GM18858 (cell line): ENCODE measurements around the gene NCKAP5.
A peak's percentile ranks its signal among the peaks of the same experiment; 100 is the strongest.

Experiments used
- ATAC-seq: cut with Tn5 transposase; IDR thresholded peaks from one replicate; pipeline ENCODE4 v1.9.1; 2021; ENCODE audit not compliant: unreplicated experiment

Gene NCKAP5

GRCh38 chr2:133062931-133063665, 505.2 kb downstream of the NCKAP5 start:
- no peak for ATAC-seq

DNA sequence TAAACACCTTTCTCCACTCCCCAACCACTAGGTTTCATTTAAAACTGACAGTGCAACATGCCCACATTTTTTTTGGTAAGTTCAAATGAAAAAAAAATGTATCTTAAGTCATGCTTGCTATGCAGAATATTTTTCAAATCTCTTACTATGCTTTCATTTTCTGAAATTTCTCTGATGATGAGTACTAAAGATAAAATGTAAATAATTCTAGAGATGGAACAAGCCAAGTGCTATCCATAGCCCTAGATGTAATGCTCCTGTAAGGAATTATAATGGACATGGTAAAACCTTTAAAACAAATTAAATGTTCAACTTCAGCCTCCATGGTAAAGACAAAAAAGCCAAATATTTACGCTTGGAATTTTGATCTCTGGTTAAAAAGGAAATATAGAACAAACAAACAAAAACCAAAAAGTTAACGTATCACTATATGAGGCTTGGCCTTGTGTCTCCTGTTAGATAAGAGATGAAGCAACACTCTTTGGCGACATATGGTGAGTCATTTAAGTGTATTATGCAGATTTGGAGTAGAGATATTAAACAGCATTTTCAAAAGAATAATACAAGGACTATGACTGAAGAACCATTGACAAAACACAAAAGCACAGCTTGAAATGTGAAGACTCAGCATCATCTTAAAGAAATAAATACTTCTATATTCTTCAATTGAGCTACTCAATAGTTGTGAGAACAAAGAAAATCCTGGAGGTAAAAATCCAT, 506.2 kb downstream of the NCKAP5 start:
- ATAC-seq: no peak

- ATAC-seq: no peak
These were observed 514.0 kb downstream of the NCKAP5 start for GRCh38 chr2:133054297-133054696.

DNA sequence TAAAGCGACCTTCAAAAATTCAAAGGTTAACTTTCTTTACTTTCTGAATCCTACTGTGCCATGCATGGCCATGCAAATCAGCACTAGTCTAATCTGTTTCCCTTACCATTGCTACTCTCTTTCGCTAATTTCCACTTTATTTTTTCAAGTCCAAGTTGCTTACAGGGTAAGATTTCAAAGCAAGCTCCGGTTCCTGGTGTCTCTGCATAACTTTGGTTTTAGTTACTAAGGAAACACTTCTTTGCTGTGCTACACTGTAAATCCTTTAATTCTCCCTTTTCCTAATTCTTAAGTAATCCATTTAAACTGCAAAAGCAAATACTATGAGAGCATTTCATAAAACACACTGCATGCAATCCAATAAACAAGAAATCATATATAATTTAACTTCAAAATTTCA, 514.7 kb downstream of the NCKAP5 start:
- no peak for ATAC-seq

DNA sequence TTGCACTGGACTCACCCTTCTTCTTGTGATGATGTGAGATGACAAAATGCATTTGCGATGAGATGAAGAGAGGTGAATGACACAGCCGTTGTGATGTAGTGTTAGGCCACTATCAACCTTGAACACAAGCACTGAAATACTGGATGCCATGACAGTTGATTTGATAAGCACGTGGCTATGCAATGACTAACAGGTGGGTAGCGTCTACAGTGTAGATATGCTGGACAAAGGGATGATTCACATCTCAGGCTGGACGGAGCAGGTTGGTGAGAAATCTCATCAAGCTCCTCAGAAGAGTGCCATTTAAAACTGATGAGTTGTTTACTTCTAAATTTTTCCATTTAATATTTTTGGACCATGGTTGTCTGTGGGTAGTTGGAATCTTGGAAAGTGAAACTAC, 522.5 kb downstream of the NCKAP5 start:
- ATAC-seq: no peak

GRCh38 chr2:133044556-133044955, 523.7 kb downstream of the NCKAP5 start:
- ATAC-seq: no peak

- no peak for ATAC-seq
These were observed 528.1 kb downstream of the NCKAP5 start for GRCh38 chr2:133040170-133040569.

GRCh38 chr2:133039531-133039930, 528.7 kb downstream of the NCKAP5 start:
- ATAC-seq: no peak

DNA sequence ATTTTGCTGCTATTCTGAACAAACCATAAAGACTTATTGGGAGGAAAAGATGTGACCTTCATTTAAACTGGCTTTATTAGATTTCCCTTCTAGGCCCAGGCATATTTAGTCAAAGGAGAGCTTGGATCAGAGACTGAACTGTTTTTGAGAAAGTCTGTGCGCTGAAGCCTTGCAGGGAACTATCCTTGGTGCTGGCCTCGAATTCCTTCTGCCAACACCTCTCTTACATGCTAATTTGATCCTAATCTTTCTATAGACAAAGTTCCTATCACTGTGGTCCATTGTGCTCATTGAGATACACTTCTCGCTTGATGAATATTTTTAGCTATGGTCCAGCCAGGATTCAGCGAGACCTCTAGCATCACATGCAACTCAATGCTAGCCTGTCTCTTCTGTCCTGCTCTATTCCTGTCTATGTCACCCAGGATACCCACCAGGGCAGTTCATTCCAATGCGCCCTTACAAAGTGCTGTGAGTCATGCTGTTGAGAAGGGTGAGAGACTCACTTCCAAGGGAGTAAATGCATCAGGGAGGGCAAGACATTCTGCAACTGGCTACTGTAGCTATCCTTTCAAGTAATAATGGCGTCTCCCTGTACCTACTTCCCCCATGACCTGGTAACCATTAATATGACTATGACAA, 541.6 kb downstream of the NCKAP5 start:
- no peak for ATAC-seq

GRCh38 chr2:133025004-133025403, 543.3 kb downstream of the NCKAP5 start:
- no peak for ATAC-seq

DNA sequence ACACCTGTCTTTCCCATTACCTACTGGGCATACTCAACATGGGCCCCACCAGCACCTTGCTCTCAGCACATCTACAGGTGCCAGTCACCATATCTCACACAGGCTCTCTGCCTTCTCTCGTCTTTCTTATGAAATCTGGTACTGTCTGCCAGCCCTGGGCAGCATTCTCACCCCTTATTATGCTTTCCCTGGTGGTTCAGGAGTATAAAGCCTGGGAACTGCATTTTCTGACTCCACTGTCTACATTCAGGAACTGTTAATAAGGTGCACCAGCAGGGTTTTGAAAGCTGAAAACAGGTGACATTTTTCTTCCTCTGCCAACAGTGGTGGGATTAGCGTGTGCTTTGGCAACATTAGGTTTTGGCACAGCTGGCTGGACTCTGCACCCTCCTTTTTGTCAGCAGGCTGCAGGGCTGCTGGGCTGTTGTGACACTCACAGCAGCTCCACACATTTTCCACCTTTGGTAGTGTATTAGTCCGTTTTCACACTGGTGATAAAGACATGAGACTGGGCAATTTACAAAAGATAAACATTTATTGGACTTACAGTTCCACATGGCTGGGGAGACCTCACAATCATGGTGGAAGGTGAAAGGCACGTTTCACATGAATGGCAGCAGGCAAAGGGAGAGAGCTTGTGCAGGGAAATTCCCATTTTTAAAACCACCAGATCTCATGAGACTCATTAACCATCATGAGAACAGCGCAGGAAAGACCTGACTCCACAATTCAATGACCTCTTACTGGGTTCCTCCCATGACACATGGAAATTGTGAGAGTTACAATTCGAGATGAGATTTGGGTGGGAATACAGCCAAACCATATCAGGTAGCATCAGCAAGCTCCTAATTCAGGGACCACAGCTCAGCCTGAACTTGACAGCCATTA, 555.2 kb downstream of the NCKAP5 start:
- ATAC-seq: no peak

GRCh38 chr2:133004623-133005022, 563.6 kb downstream of the NCKAP5 start:
- ATAC-seq: no peak

DNA sequence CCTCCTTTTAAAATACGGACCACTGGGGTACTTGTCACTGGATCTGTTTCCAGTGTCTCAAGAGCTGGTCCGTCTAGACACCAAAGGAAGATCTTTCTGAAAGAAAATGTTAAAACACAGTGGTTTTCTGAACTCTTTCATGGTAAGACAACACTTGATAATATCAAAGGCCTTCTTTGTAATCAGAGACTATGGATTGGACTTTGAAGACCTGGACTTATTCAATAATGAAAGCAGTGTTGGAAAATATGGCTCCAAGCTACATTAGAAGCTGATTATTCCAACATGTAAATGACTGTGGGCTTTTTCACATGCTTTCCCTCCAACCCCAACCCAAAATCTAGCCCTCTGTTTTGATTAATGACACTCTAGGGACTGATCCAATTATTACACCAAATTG, 568.8 kb downstream of the NCKAP5 start:
- ATAC-seq: no peak

DNA sequence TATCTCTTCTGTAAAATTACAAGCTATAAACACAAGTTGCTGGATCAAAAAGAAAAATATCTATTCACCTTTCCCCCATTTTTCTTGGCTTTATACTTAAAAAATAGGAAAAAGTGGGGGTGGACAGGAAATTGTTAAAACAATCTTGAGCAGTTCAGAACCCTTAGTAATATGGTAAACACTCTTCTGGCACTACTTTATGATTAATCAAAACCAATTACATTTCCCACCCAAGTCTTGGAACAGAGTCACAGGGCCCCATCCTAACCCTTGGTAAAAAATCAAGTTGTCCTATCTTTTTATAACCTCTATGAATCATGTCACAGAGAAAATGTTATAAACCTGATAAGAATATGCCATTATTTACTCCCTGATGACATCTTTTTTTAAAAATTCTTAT, 570.0 kb downstream of the NCKAP5 start:
- no peak for ATAC-seq

- ATAC-seq: no peak
These were observed 576.7 kb downstream of the NCKAP5 start for GRCh38 chr2:132991471-132992045.

DNA sequence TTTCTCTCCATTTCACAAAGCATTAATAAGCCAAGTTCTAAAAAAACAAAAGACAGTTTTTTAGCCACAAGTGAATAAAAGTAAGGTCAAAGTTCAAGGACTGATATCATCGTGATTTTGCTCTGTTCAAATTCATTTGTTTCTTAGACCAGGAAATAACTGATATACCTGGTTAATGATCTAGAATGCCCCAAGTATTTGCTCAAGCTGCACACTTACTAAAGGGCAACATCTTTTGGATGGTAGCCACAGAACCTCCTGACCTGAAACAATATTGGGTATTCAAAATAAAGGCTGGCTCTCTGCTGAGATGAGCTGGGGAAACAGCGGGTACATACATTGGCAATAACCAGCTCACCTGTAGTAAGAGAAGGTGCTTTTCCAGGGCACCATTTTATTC, 583.5 kb downstream of the NCKAP5 start:
- ATAC-seq: no peak

DNA sequence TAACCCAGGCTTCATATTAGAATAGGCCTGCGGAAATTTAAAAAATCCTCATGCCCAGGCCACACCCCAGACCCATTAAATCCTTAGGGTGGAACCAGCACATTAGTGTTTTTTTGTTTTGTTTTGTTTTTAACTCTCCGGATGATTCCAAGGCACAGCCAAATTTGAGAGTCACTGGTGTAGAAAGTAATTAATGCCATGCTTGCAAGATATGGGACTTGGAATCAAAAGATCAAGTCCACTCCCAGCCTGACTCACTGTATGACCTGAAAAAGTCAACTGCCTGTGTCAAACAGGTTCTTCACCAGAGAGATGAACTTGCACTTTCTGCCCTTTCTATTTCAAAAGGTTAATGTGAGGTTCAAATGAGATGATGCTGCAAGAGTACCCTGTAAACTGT, 588.0 kb downstream of the NCKAP5 start:
- ATAC-seq: no peak

DNA sequence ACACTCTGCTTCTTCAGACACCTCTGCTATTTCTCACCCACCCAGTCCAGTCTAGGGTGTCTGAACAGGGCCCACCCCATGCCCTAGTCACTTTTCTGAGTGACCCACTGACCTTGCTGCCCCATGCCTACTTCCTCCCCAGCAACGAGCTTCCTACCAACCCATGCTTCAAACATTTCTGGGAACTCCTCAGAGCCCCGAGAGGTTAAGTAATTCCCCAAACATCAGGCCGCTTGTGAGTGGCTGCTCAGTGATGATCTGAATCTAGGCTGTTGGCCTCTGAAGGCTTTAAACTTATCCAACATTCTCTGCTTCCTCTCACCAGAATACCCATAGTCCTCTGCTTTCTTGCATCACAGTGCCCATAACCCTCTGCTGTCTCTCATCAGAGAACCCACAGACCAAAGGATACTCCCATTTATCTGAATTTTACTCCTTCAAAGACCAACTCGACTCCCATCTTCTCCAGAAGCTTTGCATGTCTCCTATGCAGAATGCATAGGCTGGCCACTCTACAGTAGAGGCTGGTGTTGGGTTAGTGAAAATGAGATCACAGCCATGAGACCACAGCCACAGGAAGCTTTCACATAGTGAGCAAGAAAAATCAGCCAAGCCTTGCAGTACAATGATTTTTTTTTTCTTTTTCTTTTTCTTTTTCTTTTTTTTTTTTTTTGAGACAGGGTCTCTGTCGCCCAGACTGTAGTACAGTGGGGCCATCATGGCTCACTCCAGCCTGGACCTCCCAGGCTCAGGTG, 588.7 kb downstream of the NCKAP5 start:
- peak; percentile 62 for ATAC-seq

- no peak for ATAC-seq
These were observed 589.4 kb downstream of the NCKAP5 start for GRCh38 chr2:132978840-132979239.
